Measurements from ENCODE around the gene ARHGDIG. TPM values are rescaled to one million over a fixed set of nuclear protein-coding genes. Genes with fewer than 3 reads are reported as not detected.

ARHGDIG gene
- total RNA-seq, 2 experiments from 2014 or later: not detected

- no TSS peak for BruUV-seq (replicated peaks)
- peak; percentile 14 for DNase-seq (ENCODE audit: low spot score)
- H3K4me1 ChIP-seq (ENCODE audit: insufficient read depth, low read length, poor library complexity, severe bottlenecking): peaks cover 26% of the 10 kb centered on the region
- H4K20me1 ChIP-seq (ENCODE audit: insufficient read depth, low read length): no peaks in the 10 kb centered on the region; the same call in 1 of the 2 replicates
- no peaks in the 10 kb centered on the region for H3K9me2 ChIP-seq (ENCODE audit: insufficient read depth, low read length)
- H3K9me3 ChIP-seq (ENCODE audit: low read length): no peaks in the 10 kb centered on the region
- H3K4me3 ChIP-seq (ENCODE audit: low read depth, low read length, poor library complexity, severe bottlenecking): no peak overlapping the region
- no peak overlapping the region for H2AFZ ChIP-seq (ENCODE audit: low read length)
- H3K4me2 ChIP-seq (ENCODE audit: low read length): peak overlapping the region; percentile 45
- CTCF ChIA-PET (ENCODE audit: unreplicated experiment): no interaction called here
- no peak for TF ChIP-seq CTCF (conservative IDR thresholded peaks at IDR 0.05; ENCODE audit: low read length)
- TF ChIP-seq EZH2phosphoT487 (IDR thresholded peaks at IDR 0.05; ENCODE audit: borderline replicate concordance, low read depth, low read length): no peak
- intact Hi-C loops (cut with micrococcal nuclease; ENCODE audit: unreplicated experiment): no loop called here
- H3K79me2 ChIP-seq (ENCODE audit: insufficient read depth, low read depth, low read length): no peaks in the 10 kb centered on the region; the same call in 1 of the 2 replicates
- POLR2A ChIA-PET: no interaction called here
- no peak overlapping the region for H3K27ac ChIP-seq (ENCODE audit: low read depth, low read length, poor library complexity, severe bottlenecking)
- no peaks in the 10 kb centered on the region for H3K36me3 ChIP-seq (ENCODE audit: insufficient read depth, low read length)
These were observed 44.3 kb downstream of the ARHGDIG start for GRCh38 chr16:324451-325334.

- Histone ChIP-seq H3K4me2 (ENCODE audit: low read length) (peak overlapping the region; percentile 45), H3K9me2 (ENCODE audit: insufficient read depth, low read length) (no peaks in the 10 kb centered on the region), H3K4me3 (ENCODE audit: low read depth, low read length, poor library complexity, severe bottlenecking) (no peak overlapping the region), H3K36me3 (ENCODE audit: insufficient read depth, low read length) (no peaks in the 10 kb centered on the region), H3K4me1 (ENCODE audit: insufficient read depth, low read length, poor library complexity, severe bottlenecking) (peaks cover 26% of the 10 kb centered on the region), H3K9me3 (ENCODE audit: low read length) (no peaks in the 10 kb centered on the region), H3K27ac (ENCODE audit: low read depth, low read length, poor library complexity, severe bottlenecking) (no peak overlapping the region), H3K79me2 (ENCODE audit: insufficient read depth, low read depth, low read length) (no peaks in the 10 kb centered on the region; the same call in 1 of the 2 replicates), H4K20me1 (ENCODE audit: insufficient read depth, low read length) (no peaks in the 10 kb centered on the region; the same call in 1 of the 2 replicates), H2AFZ (ENCODE audit: low read length) (no peak overlapping the region)
- DNase-seq (ENCODE audit: low spot score): no peak
- no peak for TF ChIP-seq CTCF (conservative IDR thresholded peaks at IDR 0.05; ENCODE audit: low read length)
- TF ChIP-seq EZH2phosphoT487 (IDR thresholded peaks at IDR 0.05; ENCODE audit: borderline replicate concordance, low read depth, low read length): no peak
- intact Hi-C loops (cut with micrococcal nuclease; ENCODE audit: unreplicated experiment): no loop called here
- BruUV-seq (replicated peaks): no TSS peak
- ChIA-PET POLR2A (no interaction called here), CTCF (ENCODE audit: unreplicated experiment) (no interaction called here)
These were observed 45.2 kb downstream of the ARHGDIG start for GRCh38 chr16:325375-326145.
